ENCODE results near the gene RAD51B.

DNA sequence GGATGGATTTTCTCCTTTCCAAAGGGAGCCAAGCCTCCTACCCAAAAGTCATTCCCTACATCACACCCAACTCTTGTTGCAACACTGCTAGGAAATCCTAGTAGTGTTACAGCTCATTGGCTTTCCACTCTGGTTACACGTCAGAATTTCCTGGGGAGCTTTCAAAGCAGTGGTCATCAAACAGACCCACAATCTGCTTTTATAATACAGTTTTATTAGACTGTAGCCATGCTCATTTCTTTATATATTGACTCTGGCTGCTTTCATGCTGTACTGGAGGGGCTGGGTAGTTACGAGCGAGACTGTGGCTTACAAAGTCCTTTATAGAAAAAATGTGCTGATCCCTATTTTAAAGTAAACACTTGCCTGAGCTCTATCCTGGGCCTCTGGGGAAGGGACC, 37.5 kb upstream of the RAD51B start:
- TF ChIP-seq, protein P1, sequence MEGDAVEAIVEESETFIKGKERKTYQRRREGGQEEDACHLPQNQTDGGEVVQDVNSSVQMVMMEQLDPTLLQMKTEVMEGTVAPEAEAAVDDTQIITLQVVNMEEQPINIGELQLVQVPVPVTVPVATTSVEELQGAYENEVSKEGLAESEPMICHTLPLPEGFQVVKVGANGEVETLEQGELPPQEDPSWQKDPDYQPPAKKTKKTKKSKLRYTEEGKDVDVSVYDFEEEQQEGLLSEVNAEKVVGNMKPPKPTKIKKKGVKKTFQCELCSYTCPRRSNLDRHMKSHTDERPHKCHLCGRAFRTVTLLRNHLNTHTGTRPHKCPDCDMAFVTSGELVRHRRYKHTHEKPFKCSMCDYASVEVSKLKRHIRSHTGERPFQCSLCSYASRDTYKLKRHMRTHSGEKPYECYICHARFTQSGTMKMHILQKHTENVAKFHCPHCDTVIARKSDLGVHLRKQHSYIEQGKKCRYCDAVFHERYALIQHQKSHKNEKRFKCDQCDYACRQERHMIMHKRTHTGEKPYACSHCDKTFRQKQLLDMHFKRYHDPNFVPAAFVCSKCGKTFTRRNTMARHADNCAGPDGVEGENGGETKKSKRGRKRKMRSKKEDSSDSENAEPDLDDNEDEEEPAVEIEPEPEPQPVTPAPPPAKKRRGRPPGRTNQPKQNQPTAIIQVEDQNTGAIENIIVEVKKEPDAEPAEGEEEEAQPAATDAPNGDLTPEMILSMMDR (conservative IDR thresholded peaks at IDR 0.05) = no peak
- TF ChIP-seq ZFX (IDR thresholded peaks at IDR 0.05) = no peak

All from C4-2B (cell line).